ENCODE data around the gene MAGI2.
"Not testable (repeated sequence)": the region's sequence is repeated elsewhere in the genome, so short reads cannot be mapped to it uniquely, and the experiment has no call there.

The MAGI2 gene

GRCh38 chr7:79442766-79443165 lies 10.7 kb downstream of the MAGI2 start:
- not testable (repeated sequence) for DNase-seq

- no peak for DNase-seq
Measured at GRCh38 chr7:79436378-79436777, 17.1 kb downstream of the MAGI2 start.

GRCh38 chr7:79434867-79435266 lies 18.6 kb downstream of the MAGI2 start:
- DNase-seq = no peak

GRCh38 chr7:79434098-79434497 lies 19.4 kb downstream of the MAGI2 start:
- no peak for DNase-seq

GRCh38 chr7:79430391-79430790 lies 23.1 kb downstream of the MAGI2 start:
- DNase-seq = no peak

GRCh38 chr7:79425665-79426064 lies 27.8 kb downstream of the MAGI2 start:
- no peak for DNase-seq

GRCh38 chr7:79421751-79422150 lies 31.7 kb downstream of the MAGI2 start:
- no peak for DNase-seq

- no peak for DNase-seq
Measured at GRCh38 chr7:79420464-79420863, 33.0 kb downstream of the MAGI2 start.

GRCh38 chr7:79414910-79415309 lies 38.6 kb downstream of the MAGI2 start:
- no peak for DNase-seq

GRCh38 chr7:79412915-79413314 lies 40.6 kb downstream of the MAGI2 start:
- DNase-seq = no peak

GRCh38 chr7:79412438-79412837 lies 41.0 kb downstream of the MAGI2 start:
- no peak for DNase-seq

GRCh38 chr7:79410345-79410744 lies 43.1 kb downstream of the MAGI2 start:
- no peak for DNase-seq

- no peak for DNase-seq
Measured at GRCh38 chr7:79407351-79407750, 46.1 kb downstream of the MAGI2 start.

- no peak for DNase-seq
Measured at GRCh38 chr7:79406371-79406770, 47.1 kb downstream of the MAGI2 start.

GRCh38 chr7:79405368-79405767 lies 48.1 kb downstream of the MAGI2 start:
- DNase-seq = no peak

GRCh38 chr7:79403879-79404278 lies 49.6 kb downstream of the MAGI2 start:
- DNase-seq = no peak

GRCh38 chr7:79403451-79403850 lies 50.0 kb downstream of the MAGI2 start:
- no peak for DNase-seq

- DNase-seq = no peak
Measured at GRCh38 chr7:79401254-79401653, 52.2 kb downstream of the MAGI2 start.

- no peak for DNase-seq
Measured at GRCh38 chr7:79400222-79400621, 53.2 kb downstream of the MAGI2 start.

- DNase-seq = no peak
Measured at GRCh38 chr7:79398138-79398749, 55.2 kb downstream of the MAGI2 start.

GRCh38 chr7:79386688-79387422 lies 66.6 kb downstream of the MAGI2 start:
- DNase-seq = no peak

GRCh38 chr7:79381921-79382320 lies 71.5 kb downstream of the MAGI2 start:
- DNase-seq = no peak

GRCh38 chr7:79377097-79377496 lies 76.4 kb downstream of the MAGI2 start:
- no peak for DNase-seq

- DNase-seq = no peak
Measured at GRCh38 chr7:79376299-79377025, 77.0 kb downstream of the MAGI2 start.

Measured in stimulated activated CD4-positive, alpha-beta T cell treated with anti-CD3 and anti-CD28 coated beads, Interleukin-4, amount 100 ng/mL, for 1 hour (primary cell).